OCI-LY3 (cell line): Measurements from ENCODE around the gene HEXIM2.

Experiments used
- H2AFZ ChIP-seq: fragments of 200-600, 300-600 bp; shearing (Covaris generic); 2 replicates; pipeline ENCODE4 v1.6.0; 2014; ENCODE audit warnings: antibody characterized with exemption, low read depth, low read length
- H3K27ac ChIP-seq: fragments of 200-600, 300-600 bp; sonication (generic); 2 replicates; pipeline ENCODE4 v1.5.1; 2014; ENCODE audit warnings: mild to moderate bottlenecking, low read length, moderate library complexity, mixed read lengths
- H3K27me3 ChIP-seq: fragments of 200-600, 300-600 bp; sonication (generic); 2 replicates; pipeline ENCODE4 v1.6.1; 2014; ENCODE audit warnings: low read depth, low read length, mixed read lengths
- H3K36me3 ChIP-seq: fragments of 200-600, 300-600 bp; sonication (generic); replicated peaks from 2 replicates; pipeline ENCODE3; 2014; ENCODE audit warnings: low read depth, low read length, mixed read lengths
- H3K4me1 ChIP-seq: fragments of 300-600, 200-600 bp; sonication (generic); 2 replicates; pipeline ENCODE4 v1.6.1; 2014; ENCODE audit warnings: low read length, mixed read lengths
- H3K4me2 ChIP-seq: fragments of 200-600, 300-600 bp; sonication (generic); 2 replicates; pipeline ENCODE4 v1.6.1; 2014; ENCODE audit warnings: low read length, mixed read lengths
- H3K4me3 ChIP-seq: fragments of 300-600, 200-600 bp; sonication (generic); 2 replicates; pipeline ENCODE4 v1.5.1; 2014; ENCODE audit warnings: antibody characterized with exemption, mild to moderate bottlenecking, low read length, moderate library complexity
- H3K79me2 ChIP-seq: fragments of 300-600, 200-600 bp; shearing (Covaris generic); 2 replicates; pipeline ENCODE4 v1.6.1; 2014; ENCODE audit warnings: mild to moderate bottlenecking, low read length, mixed read lengths
- H3K9ac ChIP-seq: fragments of 300-600, 200-600 bp; shearing (Covaris generic); 2 replicates; pipeline ENCODE4 v1.6.0; 2014; ENCODE audit warnings: mild to moderate bottlenecking, low read length, moderate library complexity
- H3K9me3 ChIP-seq: fragments of 200-600, 300-600 bp; shearing (Covaris generic); 2 replicates; pipeline ENCODE4 v1.6.1; 2014; ENCODE audit warnings: low read length, mixed read lengths; ENCODE audit not compliant: insufficient read depth
- H4K20me1 ChIP-seq: fragments of 200-600, 300-600 bp; sonication (generic); 2 replicates; pipeline ENCODE4 v1.6.1; 2016; ENCODE audit warnings: low read length, mixed read lengths; ENCODE audit not compliant: insufficient read depth
- CTCF ChIP-seq: fragments of 200-600, 300-600 bp; sonication (generic); IDR thresholded peaks from 2 replicates; pipeline ENCODE4 v1.5.1; 2014; ENCODE audit warnings: antibody characterized with exemption, low read length, low read depth
- EZH2phosphoT487 ChIP-seq: fragments of 200-600 bp; shearing (Covaris generic); IDR thresholded peaks from 2 replicates; pipeline ENCODE4 v1.6.1; 2018; ENCODE audit warnings: antibody characterized with exemption, mixed run types, low read depth

Gene HEXIM2

GRCh38 chr17:45161288-45162024, at the start of gene HEXIM2:
Gene HEXIM2, plus strand, starts transcription at chr17:45161875. Its CDS starts 919 bp downstream, at chr17:45162794.
- peak within 1 kb of the TSS; percentile 91 for H3K4me2 ChIP-seq
- H3K36me3 ChIP-seq: peaks cover 18% of the 10 kb centered on the region
- no peaks in the 10 kb centered on the region for H4K20me1 ChIP-seq
- no peak for TF ChIP-seq EZH2phosphoT487
- TF ChIP-seq CTCF: no peak
- peaks cover 26% of the 10 kb centered on the region for H3K79me2 ChIP-seq
- no peaks in the 10 kb centered on the region for H3K9me3 ChIP-seq
- H3K27me3 ChIP-seq: no peaks in the 10 kb centered on the region
- peak within 1 kb of the TSS; percentile 93 for H3K4me3 ChIP-seq
- peak within 1 kb of the TSS; percentile 80 for H3K27ac ChIP-seq
- peak within 1 kb of the TSS; percentile 50 for H2AFZ ChIP-seq
- H3K4me1 ChIP-seq: peaks cover 13% of the 10 kb centered on the region
- H3K9ac ChIP-seq: peak within 1 kb of the TSS; percentile 91

- H2AFZ ChIP-seq: no peak overlapping the region
- no peaks in the 10 kb centered on the region for H4K20me1 ChIP-seq
- no peaks in the 10 kb centered on the region for H3K9me3 ChIP-seq
- H3K4me2 ChIP-seq: no peak overlapping the region
- no peaks in the 10 kb centered on the region for H3K79me2 ChIP-seq
- H3K4me1 ChIP-seq: peaks cover 7% of the 10 kb centered on the region; the same call in 1 of the 2 replicates
- TF ChIP-seq EZH2phosphoT487 (no peak), CTCF (no peak)
- H3K4me3 ChIP-seq: no peak overlapping the region
- peaks cover 8% of the 10 kb centered on the region for H3K36me3 ChIP-seq
- no peak overlapping the region for H3K27ac ChIP-seq
- H3K27me3 ChIP-seq: no peaks in the 10 kb centered on the region
- H3K9ac ChIP-seq: no peak overlapping the region
These were observed 48.9 kb upstream of the HEXIM2 start for GRCh38 chr17:45112559-45113423.

GRCh38 chr17:45113424-45113754, 48.3 kb upstream of the HEXIM2 start:
- Histone ChIP-seq H3K9ac (no peak overlapping the region), H3K4me3 (no peak overlapping the region), H3K4me2 (no peak overlapping the region), H3K27me3 (no peaks in the 10 kb centered on the region), H3K4me1 (peaks cover 7% of the 10 kb centered on the region; the same call in 1 of the 2 replicates), H3K79me2 (no peaks in the 10 kb centered on the region), H3K9me3 (no peaks in the 10 kb centered on the region), H4K20me1 (no peaks in the 10 kb centered on the region), H3K27ac (no peak overlapping the region), H3K36me3 (peaks cover 3% of the 10 kb centered on the region), H2AFZ (no peak overlapping the region)
- no peak for TF ChIP-seq EZH2phosphoT487
- no peak for TF ChIP-seq CTCF
